Kidney epithelial cell (primary cell): Measurements from ENCODE around the gene CASP6. TPM values are rescaled to one million over a fixed set of nuclear protein-coding genes. Genes with fewer than 3 reads are reported as not detected.
A peak's percentile ranks its signal among the peaks of the same experiment; 100 is the strongest.

Experiments used
- DNase-seq: peaks from one replicate; pipeline ENCODE4 v3.0.0-alpha.2; 2010; ENCODE audit warnings: low read depth
- H3K27me3 ChIP-seq: 2 replicates; pipeline ENCODE4 v1.6.0; 2011; ENCODE audit warnings: low read length; ENCODE audit not compliant: control insufficient read depth, insufficient read depth
- H3K36me3 ChIP-seq: 2 replicates; pipeline ENCODE4 v1.5.1; 2011; ENCODE audit warnings: low read length; ENCODE audit not compliant: control insufficient read depth, insufficient read depth
- H3K4me3 ChIP-seq: 2 replicates; pipeline ENCODE4 v1.5.1; 2011; ENCODE audit warnings: low read depth, mild to moderate bottlenecking, control low read depth, low read length
- total RNA-seq: library from RNA; depleted of rRNA; stranded (reverse); fragments of >200 nt; gene quantifications from 2 replicates; pipeline ENCODE4 v1.2.3, GENCODE V29; 2015
- TF ChIP-seq, protein P1 (sequence below): IDR thresholded peaks from 2 replicates; pipeline ENCODE4 v1.5.1; 2011; ENCODE audit warnings: mild to moderate bottlenecking, moderate library complexity, low read length, control low read depth, inconsistent platforms; ENCODE audit not compliant: insufficient read depth, poor library complexity, severe bottlenecking

Gene CASP6
- total RNA-seq, 1 donor from 2014 or later = 53.6 TPM

DNA sequence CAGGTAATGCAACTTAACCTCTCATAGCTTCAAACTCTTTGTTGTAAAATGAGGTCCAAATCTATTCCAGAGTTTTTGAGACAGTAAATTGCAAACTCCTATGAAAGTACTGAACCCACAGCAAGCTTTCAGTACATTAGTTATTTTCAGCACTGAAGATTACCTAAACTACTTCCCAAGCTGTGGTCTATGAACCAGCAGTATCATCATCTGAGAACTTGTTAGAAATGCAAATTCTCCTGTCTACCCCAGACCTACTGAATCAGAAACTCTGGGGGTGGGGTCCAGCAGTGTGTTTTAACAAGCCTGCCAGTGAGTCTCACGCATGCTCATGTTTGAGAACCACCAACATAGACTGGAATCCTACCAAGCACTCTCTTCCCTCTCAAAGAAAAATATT lies 5.7 kb upstream of the CASP6 start:
- no peaks in the 10 kb centered on the region for H3K36me3 ChIP-seq
- no peak overlapping the region for H3K4me3 ChIP-seq
- TF ChIP-seq, protein P1, sequence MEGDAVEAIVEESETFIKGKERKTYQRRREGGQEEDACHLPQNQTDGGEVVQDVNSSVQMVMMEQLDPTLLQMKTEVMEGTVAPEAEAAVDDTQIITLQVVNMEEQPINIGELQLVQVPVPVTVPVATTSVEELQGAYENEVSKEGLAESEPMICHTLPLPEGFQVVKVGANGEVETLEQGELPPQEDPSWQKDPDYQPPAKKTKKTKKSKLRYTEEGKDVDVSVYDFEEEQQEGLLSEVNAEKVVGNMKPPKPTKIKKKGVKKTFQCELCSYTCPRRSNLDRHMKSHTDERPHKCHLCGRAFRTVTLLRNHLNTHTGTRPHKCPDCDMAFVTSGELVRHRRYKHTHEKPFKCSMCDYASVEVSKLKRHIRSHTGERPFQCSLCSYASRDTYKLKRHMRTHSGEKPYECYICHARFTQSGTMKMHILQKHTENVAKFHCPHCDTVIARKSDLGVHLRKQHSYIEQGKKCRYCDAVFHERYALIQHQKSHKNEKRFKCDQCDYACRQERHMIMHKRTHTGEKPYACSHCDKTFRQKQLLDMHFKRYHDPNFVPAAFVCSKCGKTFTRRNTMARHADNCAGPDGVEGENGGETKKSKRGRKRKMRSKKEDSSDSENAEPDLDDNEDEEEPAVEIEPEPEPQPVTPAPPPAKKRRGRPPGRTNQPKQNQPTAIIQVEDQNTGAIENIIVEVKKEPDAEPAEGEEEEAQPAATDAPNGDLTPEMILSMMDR = no peak

DNA sequence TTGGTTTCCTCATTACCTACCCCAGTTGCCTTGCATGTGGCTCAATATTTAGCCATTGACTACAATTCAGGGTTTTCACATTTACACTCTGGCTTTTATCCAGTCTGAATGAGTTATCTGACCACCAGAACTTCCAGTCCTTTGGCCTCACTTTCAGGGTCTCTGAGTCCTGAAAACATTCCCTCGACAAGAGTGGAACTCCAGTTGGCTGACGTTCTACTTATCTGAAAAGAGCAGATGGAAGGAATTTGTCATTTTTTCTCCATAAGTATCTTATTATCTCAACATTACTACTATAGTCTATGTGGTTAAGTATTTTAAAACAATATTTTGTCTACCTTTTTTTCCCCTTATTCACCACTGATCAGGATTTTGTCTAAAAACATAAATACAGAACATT lies 5.2 kb upstream of the CASP6 start:
- Histone ChIP-seq H3K4me3 (no peak overlapping the region), H3K27me3 (no peaks in the 10 kb centered on the region), H3K36me3 (no peaks in the 10 kb centered on the region)
- TF ChIP-seq, protein P1 = no peak
- no peak for DNase-seq

More for the DNA sequence above, 5.7 kb upstream of the CASP6 start:
- DNase-seq = no peak
- H3K27me3 ChIP-seq = no peaks in the 10 kb centered on the region

DNA sequence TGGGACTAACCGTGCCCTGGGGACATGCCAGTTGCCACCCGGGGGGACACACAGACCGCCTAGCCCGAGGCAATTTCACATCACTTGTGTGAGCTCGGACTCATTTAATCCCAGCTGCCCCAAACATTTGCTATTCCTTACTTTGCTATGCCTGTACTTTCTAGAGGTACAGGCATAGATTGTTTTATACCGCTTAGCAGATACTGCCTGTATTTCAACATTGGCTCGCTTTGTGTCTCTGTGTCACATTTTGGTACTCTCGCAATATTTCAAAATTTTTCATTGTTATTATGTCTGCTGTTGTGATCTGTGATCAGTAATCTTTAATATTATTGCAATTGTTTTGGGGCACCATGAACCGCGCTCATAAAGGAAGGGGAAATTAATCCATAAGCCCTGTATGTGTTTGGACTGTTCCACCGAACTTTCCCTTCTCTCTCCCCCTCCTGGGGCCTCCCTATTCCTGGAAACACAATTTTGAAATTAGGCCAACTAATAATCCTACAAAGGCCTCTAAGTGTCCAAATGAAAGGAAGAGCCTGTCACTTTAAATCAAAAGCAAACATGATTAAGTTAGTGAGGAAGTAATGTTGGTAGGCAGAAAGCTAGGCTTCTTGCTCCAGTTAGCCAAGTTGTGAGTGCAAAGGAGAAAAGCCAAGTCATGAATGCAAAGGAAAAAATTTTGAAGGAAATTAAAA lies 568 bp upstream of the CASP6 start:
- Histone ChIP-seq H3K36me3 (no peaks in the 10 kb centered on the region), H3K27me3 (no peaks in the 10 kb centered on the region), H3K4me3 (peak overlapping the region; percentile 62)
- DNase-seq = peak; percentile 7
- TF ChIP-seq, protein P1 = no peak

DNA sequence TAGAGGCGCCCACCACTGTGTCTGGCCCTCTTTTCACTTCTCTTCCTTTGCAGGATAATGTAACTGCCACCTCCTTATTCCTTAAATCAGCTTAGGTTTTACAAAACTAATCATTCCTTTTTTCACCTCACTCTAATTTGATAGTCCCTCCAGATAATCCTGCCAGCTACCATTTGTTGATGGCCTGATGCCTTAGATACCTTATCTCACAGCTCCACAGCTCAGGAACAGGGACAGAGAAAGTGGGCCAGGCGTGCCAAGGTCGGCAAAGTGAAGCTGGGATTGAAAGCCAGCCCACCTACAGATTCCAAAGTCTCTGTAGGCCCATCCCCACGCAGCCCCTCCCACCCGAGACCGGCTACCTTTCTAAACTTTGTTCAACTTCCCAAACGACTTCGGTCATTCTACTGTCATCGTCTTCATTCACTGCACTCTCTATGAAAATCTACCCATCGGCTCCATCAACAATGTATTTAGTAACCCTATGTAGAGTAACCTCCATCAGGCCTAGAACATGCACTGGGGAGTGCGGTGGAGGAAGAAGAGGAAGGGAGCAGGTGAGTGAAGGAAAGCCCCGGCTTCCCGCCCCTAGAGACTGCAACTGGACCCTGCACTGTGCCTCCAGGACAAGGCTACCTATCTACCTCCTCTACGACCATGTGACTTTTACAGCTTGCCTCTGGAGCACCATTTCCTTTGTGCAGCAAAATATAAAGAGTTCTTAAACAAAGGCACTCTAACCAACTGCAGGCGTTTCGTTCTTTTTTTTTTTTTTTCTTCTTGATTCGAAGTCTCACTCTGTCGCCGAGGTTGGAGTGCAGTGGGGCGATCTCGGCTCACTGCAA lies 1.5 kb downstream of the CASP6 start:
- no peaks in the 10 kb centered on the region for H3K36me3 ChIP-seq
- no peak for DNase-seq
- TF ChIP-seq, protein P1 = no peak
- peak overlapping the region; percentile 62 for H3K4me3 ChIP-seq
- no peaks in the 10 kb centered on the region for H3K27me3 ChIP-seq

DNA sequence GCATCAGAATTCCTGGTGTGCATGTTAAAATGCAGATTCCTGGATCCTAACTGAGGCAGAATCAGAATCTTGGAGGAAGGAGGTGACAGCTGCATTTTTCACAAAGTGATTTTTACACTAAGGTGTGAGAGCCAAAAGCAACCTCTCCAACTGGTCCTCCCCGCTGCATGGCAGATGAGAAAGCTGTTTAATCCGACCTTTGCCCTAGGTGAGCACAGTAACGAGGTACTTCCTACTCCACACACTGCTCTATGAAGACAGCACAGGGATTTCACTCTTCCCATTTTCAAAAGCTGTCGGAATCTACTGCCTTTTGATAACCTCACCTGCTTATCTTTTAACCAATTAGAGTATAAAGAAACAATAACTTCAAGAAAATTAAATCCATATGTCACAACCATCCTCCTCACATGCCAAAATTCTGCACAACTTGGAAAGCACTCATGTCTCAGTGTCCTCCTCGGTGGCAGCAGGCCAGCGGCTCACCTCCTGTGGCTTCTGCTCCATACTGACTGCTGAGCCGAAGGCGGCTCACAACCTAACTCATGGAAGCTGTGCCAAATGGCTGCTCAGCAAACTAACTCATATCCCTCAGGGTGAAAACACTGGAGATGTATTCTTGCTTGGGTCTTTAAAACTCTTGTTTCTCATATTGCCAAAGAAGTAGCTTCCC lies 3.6 kb downstream of the CASP6 start:
- H3K4me3 ChIP-seq = no peak overlapping the region
- DNase-seq = no peak
- TF ChIP-seq, protein P1 = no peak

More for the DNA sequence above, 3.6 kb downstream of the CASP6 start:
- no peaks in the 10 kb centered on the region for H3K36me3 ChIP-seq
- no peaks in the 10 kb centered on the region for H3K27me3 ChIP-seq
